Gastroesophageal sphincter (tissue), 3 donors: ENCODE results near the gene RANBP3.

Experiments used
- CTCF ChIP-seq, 4 experiments: fragments of 200-600 bp in 2 of 4; fragments of 450-650 bp in 2 of 4; sonication (generic) in 1 of 4; IDR thresholded peaks; one replicate each; pipeline ENCODE4 v1.5.1; 2017 to 2019; ENCODE audit warnings: antibody characterized with exemption in 4 of 4, mild to moderate bottlenecking in 2 of 4, moderate library complexity in 2 of 4
- POLR2A ChIP-seq, 2 donors: fragments of 450-650 bp; IDR thresholded peaks; one replicate each; pipeline ENCODE4 v1.6.1; 2017; ENCODE audit warnings: antibody characterized with exemption in 2 of 2, mild to moderate bottlenecking in 2 of 2, moderate library complexity in 1 of 2
- POLR2AphosphoS5 ChIP-seq: sonication (generic); formaldehyde crosslinking; IDR thresholded peaks from one replicate; pipeline ENCODE4 v1.6.1; 2017; ENCODE audit warnings: antibody characterized with exemption

GRCh38 chr19:5927441-5927821 lies 50.5 kb downstream of the RANBP3 start:
- no peak for TF ChIP-seq POLR2A (IDR thresholded peaks at IDR 0.05)
- TF ChIP-seq CTCF (IDR thresholded peaks at IDR 0.05), result no peak
- TF ChIP-seq POLR2AphosphoS5, result no peak
